HCT116 (cell line): ENCODE results near the gene CERKL. TPM values are rescaled to one million over a fixed set of nuclear protein-coding genes. Genes with fewer than 3 reads are reported as not detected.
A peak's percentile ranks its signal among the peaks of the same experiment; 100 is the strongest.

ENCODE experiments used
- ATAC-seq: fragments of 200-7000 bp; cut with Tn5 transposase; 2 replicates; pipeline ENCODE4 v1.9.1; 2020; ENCODE audit warnings: mild to moderate bottlenecking, moderate library complexity
- BruUV-seq: library from RNA; stranded (reverse); fragments of 400-500 nt; replicated peaks from 2 replicates; lab custom pipeline; 2021; lab: Mats Ljungman, UMichigan
- CTCF ChIA-PET: fragments of 300-600 bp; sonication (Branson Sonifier 250); formaldehyde crosslinking; loops from one replicate; lab custom pipeline; 2021; ENCODE audit warnings: antibody characterized with exemption; lab: Charles Lee
- POLR2A ChIA-PET: fragments of 300-600, 350-600 bp; sonication (Branson Sonifier 250); formaldehyde crosslinking; loops from one replicate; lab custom pipeline; 2021; ENCODE audit warnings: antibody characterized with exemption; lab: Charles Lee
- RAD21 ChIA-PET, 2 experiments: fragments of 300-600 bp; sonication (Branson Sonifier 250); formaldehyde crosslinking; loops; one replicate each; lab custom pipeline; 2023; ENCODE audit warnings: low total read pairs in 2 of 2; ENCODE audit not compliant: uncharacterized antibody in 2 of 2, unreplicated experiment in 2 of 2, low non-redundant PET in 1 of 2; lab: Charles Lee
- DNase-seq: peaks from one replicate; pipeline ENCODE4 v3.0.0-alpha.2; 2010; ENCODE audit warnings: low read depth, low spot score
- H2AFZ ChIP-seq: fragments of 200-600 bp; shearing (Covaris generic), sonication (generic); 2 replicates; pipeline ENCODE4 v1.6.1; 2017; ENCODE audit warnings: low read depth, mixed run types, mixed read lengths, antibody characterized with exemption, low read length; ENCODE audit not compliant: poor library complexity, severe bottlenecking
- H3K27ac ChIP-seq: 2 replicates; pipeline ENCODE4 v1.5.1; 2012; ENCODE audit warnings: low read depth, low read length
- H3K27me3 ChIP-seq: fragments of 200-600 bp; sonication (generic); 2 replicates; pipeline ENCODE4 v1.6.1; 2016; ENCODE audit warnings: mixed run types, low read length, mixed read lengths; ENCODE audit not compliant: insufficient read depth
- H3K36me3 ChIP-seq, 2 experiments: fragments of 200-500 bp in 1 of 2; fragments of 200-600 bp in 1 of 2; sonication (Bioruptor generic) in 1 of 2; sonication (generic) in 1 of 2; 2 replicates each; pipeline versions ENCODE4 v1.5.1 to v1.6.1; 2014 to 2016; ENCODE audit warnings: low read length in 2 of 2, inconsistent platforms in 1 of 2, mixed read lengths in 1 of 2, mixed run types in 1 of 2; ENCODE audit not compliant: insufficient read depth in 2 of 2, control insufficient read depth in 1 of 2
- H3K4me1 ChIP-seq, 2 experiments: fragments of 200-600 bp in 1 of 2; sonication (generic) in 1 of 2; 2 replicates each; pipeline versions ENCODE4 v1.5.1 to v1.6.1; 2012 to 2017; ENCODE audit warnings: low read length in 2 of 2, inconsistent platforms in 1 of 2, mild to moderate bottlenecking in 1 of 2, mixed read lengths in 1 of 2, mixed run types in 1 of 2, moderate library complexity in 1 of 2; ENCODE audit not compliant: insufficient read depth in 2 of 2, control insufficient read depth in 1 of 2
- H3K4me2 ChIP-seq: fragments of 200-600 bp; sonication (generic); 2 replicates; pipeline ENCODE4 v1.6.1; 2017; ENCODE audit warnings: mixed run types, low read length, mixed read lengths
- H3K4me3 ChIP-seq, 2 experiments: fragments of 200-600 bp in 1 of 2; sonication (generic) in 1 of 2; replicated peaks in 1 of 2; 2 replicates each; pipeline ENCODE4 v1.5.1; 2011 to 2016; ENCODE audit warnings: low read length in 2 of 2, control low read depth in 1 of 2, low read depth in 1 of 2, mild to moderate bottlenecking in 1 of 2, mixed read lengths in 1 of 2, mixed run types in 1 of 2
- H3K79me2 ChIP-seq: fragments of 200-600 bp; sonication (generic); 2 replicates; pipeline ENCODE4 v1.6.1; 2017; ENCODE audit warnings: mild to moderate bottlenecking, mixed run types, low read length, moderate library complexity, mixed read lengths; ENCODE audit not compliant: insufficient read depth
- H3K9ac ChIP-seq: fragments of 200-600 bp; sonication (generic); 2 replicates; pipeline ENCODE4 v1.6.1; 2016; ENCODE audit warnings: low read length, mixed read lengths
- H3K9me2 ChIP-seq: fragments of 200-600 bp; sonication (generic), shearing (Covaris generic); 2 replicates; pipeline ENCODE4 v1.6.1; 2017; ENCODE audit warnings: mixed run types, mild to moderate bottlenecking, moderate library complexity; ENCODE audit not compliant: insufficient read depth
- H3K9me3 ChIP-seq, 2 experiments: fragments of 200-500 bp in 1 of 2; fragments of 200-600 bp in 1 of 2; sonication (Bioruptor generic) in 1 of 2; sonication (generic) in 1 of 2; 2 replicates each; pipeline ENCODE4 v1.6.1; 2014 to 2017; ENCODE audit warnings: low read length in 2 of 2, mixed read lengths in 2 of 2, inconsistent platforms in 1 of 2, low read depth in 1 of 2, mild to moderate bottlenecking in 1 of 2, mixed run types in 1 of 2, moderate library complexity in 1 of 2; ENCODE audit not compliant: control insufficient read depth in 1 of 2, insufficient read depth in 1 of 2
- H4K20me1 ChIP-seq: fragments of 200-600 bp; sonication (generic), shearing (Covaris generic); 2 replicates; pipeline ENCODE4 v1.6.1; 2017; ENCODE audit warnings: mixed run types, mild to moderate bottlenecking, moderate library complexity; ENCODE audit not compliant: insufficient read depth
- REST ChIP-seq: IDR thresholded peaks from 2 replicates; pipeline ENCODE4 v1.6.1; 2012; ENCODE audit warnings: low read depth
- SIN3A ChIP-seq: IDR thresholded peaks from 2 replicates; pipeline ENCODE4 v1.6.1; 2012; ENCODE audit warnings: low read depth
- SP1 ChIP-seq: IDR thresholded peaks from 2 replicates; pipeline ENCODE4 v1.6.1; 2012; ENCODE audit warnings: low read depth
- TCF7L2 ChIP-seq: IDR thresholded peaks from 2 replicates; pipeline ENCODE4 v1.7.0; 2011; ENCODE audit warnings: borderline replicate concordance, inconsistent platforms; ENCODE audit not compliant: insufficient read depth, insufficient read length; ENCODE audit errors: extremely low read depth
- ZNF274 ChIP-seq: fragments of 200-500 bp; sonication (Bioruptor generic); IDR thresholded peaks from 2 replicates; pipeline ENCODE4 v1.6.1; 2014; ENCODE audit warnings: mild to moderate bottlenecking, low read depth, low read length, inconsistent platforms
- intact Hi-C: fragments of 100-400 bp; cut with micrococcal nuclease; formaldehyde crosslinking; loops from 2 replicates; pipeline ENCODE4 v1.10.0; 2022
- total RNA-seq: library from RNA; stranded (reverse); gene quantifications from one replicate; pipeline ENCODE4 v1.2.1, GENCODE V29; 2021; ENCODE audit not compliant: unreplicated experiment

Gene CERKL
- total RNA-seq, 1 experiment from 2014 or later = 0.66 TPM

- RAD21 ChIA-PET = no interaction called here
- no peak overlapping the region for H3K9ac ChIP-seq
- peaks cover 11% of the 10 kb centered on the region; the same call in 1 of the 2 replicates for H3K27me3 ChIP-seq
- DNase-seq = no peak
- CTCF ChIA-PET = interaction anchor here (1.2 kb wide), 1 partner anchor 37 kb away, joined by 4 read pairs; no protein-coding TSS in a partner anchor
- TF ChIP-seq SIN3A = no peak
- peak; percentile 87 for TF ChIP-seq REST
- no peak for TF ChIP-seq ZNF274
- no peak for TF ChIP-seq TCF7L2
- no peak for TF ChIP-seq SP1
- TF ChIP-seq, all 23 proteins: peak for 1
- no peaks in the 10 kb centered on the region for H3K9me2 ChIP-seq
- H3K36me3 ChIP-seq = no peaks in the 10 kb centered on the region
- POLR2A ChIA-PET = no interaction called here
- H4K20me1 ChIP-seq = no peaks in the 10 kb centered on the region
- H2AFZ ChIP-seq = no peak overlapping the region
- H3K4me1 ChIP-seq = 0 out of 4 replicates have a peak, but pooled peaks cover 0 to under 1% of the 10 kb centered on the region in 2 experiments
- no peak for ATAC-seq
- BruUV-seq = no TSS peak
- H3K27ac ChIP-seq = no peak overlapping the region
- no peaks in the 10 kb centered on the region for H3K9me3 ChIP-seq
- no peak overlapping the region for H3K4me2 ChIP-seq
- intact Hi-C loops = no loop called here
- no peak overlapping the region for H3K4me3 ChIP-seq
- no peaks in the 10 kb centered on the region for H3K79me2 ChIP-seq
Measured at GRCh38 chr2:181677912-181678586, 21.1 kb upstream of the CERKL start.
